ENCODE data around the gene CZIB.
"Not testable (repeated sequence)": the region's sequence is repeated elsewhere in the genome, so short reads cannot be mapped to it uniquely, and the experiment has no call there.

The CZIB gene

DNA sequence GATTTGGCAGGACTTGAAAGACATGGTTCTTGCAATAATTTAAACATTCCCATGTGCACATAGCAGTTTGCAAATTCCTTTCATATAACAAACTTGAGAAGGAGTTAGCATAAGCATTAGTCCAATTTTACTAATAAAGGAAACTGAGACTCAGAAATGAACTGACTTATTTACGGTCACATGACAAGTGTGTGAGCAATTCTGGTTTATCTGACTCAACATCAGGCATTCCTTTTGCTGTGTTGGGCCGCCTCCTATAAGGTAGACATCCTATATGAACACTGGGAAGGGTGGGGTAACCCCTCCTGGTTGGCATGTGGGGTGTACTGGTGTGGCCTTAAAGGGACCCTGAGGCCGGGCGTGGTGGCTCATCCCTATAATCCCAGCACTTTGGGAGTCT is 32.3 kb downstream of the CZIB start:
- DNase-seq = no peak

DNA sequence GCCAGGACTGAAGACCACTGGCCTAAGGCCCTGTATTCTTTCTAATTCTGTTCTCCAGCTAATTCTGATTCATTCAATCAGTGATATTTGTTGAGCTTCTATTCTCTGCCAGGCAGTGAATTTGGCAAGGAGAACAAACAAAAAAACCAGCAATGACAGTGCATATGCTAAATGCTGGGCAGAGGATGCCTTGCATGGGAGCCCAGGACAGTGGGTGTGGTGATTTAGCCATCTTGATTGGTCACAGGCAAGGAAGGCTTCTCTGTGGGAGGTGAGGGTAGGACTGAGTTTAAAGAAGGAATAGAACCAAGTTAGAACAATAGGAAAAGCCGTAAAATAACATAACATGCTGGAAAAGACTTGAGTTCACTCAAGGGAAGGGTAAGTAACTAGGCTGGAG is 33.0 kb downstream of the CZIB start:
- DNase-seq = no peak

DNA sequence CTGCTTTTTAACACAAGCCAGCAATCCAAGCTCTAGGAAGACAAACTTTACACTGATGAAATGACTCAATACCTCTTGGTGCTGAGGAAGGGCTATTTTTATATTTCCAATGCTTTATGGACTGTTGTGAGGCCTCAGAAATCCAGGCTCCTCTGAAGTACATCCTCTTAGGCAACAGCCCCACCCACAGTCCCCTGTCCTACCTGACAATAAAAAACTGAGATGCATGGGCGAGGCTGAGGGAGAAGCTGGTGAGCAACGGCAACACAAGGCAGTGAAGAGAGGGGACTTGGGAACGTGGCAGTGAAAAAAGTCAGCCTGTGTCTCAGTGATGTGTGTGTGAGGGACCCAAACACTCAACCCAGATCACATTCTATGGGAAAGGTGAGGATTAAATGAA is 33.9 kb downstream of the CZIB start:
- no peak for DNase-seq

DNA sequence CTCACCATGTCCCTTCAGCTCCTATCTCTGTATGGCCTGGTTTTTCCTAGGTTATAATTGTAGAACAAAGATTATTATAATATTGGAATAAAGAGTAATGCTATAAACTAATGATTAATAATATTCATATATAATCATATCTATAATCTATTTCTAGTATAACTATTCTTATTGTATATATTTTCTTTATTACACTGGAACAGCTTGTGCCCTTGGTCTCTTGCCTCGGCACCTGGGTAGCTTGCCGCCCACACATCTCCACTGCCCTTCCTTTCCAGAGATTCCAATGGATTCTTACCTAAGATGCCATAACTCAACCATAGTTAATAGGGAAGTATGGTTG is 34.5 kb downstream of the CZIB start:
- not testable (repeated sequence) for DNase-seq

DNA sequence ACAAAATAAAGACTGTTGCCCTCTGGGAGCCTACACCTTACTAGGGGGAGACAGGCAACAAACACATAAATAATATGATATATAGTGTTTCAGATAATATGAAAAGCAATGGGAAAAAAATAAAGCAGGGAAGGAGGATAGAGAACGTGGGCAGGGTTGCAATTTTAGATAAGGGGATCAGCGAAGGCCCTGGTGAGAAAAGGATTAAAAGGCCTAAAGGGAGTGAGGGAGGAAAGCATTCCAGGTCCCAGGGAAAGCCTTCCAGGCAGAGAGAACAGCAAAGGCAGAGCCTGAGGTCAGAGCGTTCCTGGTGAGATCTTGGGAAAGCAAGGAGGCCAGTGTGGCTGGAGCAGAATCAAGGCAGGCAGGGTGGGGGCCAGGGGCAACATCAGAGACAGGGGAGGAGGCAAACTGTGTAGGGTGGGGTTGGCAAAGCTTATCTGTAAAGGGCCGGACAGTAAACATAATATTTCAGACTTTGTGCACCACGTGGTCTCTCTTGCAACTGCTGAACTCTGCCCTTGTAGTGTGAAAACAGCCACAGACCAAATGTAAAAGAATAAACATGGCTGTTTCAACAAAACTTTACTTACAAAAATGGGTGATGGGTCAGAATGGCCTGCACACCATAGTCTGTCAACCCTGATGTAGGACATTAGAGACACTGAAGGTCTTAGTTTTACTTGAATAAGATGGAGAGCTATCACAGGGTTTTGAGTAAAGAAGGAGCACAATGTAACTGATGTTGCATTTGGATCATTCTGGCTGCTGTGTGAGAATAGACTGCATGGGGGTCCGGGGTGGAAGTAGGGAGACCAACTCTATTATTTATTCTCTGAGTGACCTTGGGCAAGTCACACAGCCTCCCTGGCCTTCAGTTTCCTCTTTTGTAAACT is 37.1 kb downstream of the CZIB start:
- no peak for DNase-seq

DNA sequence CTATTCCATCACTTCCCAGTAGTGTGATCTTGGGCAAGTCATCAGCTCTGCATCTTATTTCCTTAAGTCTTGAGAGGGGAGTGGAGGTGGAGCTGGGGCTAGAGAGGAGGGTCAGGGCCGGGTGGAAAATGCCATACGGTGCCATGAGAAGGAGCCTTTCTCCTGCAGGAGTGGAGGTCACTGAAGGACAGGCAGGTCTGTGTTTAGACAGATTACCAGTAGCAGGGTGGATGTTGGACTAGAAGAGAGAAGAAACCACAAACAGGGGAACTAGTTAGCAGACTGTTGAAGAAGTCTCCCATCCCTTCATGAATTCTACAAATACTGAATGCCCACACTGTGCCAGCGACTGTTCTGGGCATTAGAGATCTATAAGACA is 37.7 kb downstream of the CZIB start:
- no peak for DNase-seq

DNA sequence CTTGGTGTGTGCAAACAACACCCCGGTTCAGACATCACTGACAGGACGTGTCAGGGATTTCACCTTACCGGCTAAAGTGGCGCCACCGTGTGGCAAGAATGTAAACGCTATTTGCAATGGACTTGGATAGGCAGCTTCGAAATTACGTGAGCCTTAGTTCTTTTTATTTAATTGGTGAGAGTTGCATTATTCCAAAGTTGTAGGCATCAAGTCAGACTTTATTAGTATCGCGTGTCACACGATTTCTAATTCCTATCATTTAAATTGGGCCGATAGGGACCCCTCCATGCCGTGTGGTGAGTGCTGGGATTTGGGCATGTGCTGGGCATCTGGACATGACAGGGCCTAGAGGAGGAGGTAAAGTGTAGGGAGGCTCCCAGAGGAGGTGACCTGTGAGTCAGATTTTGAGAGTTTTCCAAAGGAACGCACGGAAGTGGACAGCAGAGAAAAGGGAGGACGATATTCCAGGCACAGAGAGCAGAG is 38.3 kb downstream of the CZIB start:
- DNase-seq = peak; percentile 28

DNA sequence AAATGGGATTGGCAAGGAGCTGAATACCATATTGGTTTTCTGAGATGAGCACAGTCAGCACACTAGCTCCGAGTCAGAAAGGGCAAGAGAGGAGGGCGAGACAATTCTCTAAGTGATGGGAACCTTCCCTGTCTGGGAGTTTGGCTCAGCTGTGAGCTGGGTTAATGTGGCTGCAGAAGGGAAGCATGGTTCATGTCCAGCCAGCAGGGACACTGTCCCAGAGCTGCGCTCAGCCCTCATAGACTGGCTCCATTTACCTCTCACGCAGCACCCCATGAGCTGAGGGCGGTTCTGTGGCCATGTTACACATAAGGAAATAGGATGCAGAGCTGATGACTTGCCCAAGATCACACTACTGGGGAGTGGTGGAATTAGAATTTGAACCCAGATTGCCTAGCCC is 39.5 kb downstream of the CZIB start:
- DNase-seq = no peak

DNA sequence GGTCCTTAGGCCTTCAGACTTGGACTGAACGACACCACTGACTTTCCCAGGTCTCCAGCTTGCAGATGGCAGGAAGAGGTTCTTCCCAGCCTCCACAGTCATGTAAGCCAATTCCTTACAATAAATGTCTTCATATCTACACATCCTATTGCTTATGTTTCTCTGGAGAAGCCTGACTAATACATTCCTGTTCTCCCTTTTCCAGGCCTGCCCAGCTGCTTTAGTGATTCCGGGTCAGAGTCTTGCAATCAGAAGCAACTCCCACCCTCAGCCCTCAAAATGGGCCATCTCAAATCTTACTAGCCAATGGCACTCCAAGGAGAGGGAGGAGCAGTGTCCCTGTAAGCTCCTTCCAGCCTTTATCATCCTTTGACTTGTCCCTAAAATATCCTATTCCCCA is 40.2 kb downstream of the CZIB start:
- no peak for DNase-seq

DNA sequence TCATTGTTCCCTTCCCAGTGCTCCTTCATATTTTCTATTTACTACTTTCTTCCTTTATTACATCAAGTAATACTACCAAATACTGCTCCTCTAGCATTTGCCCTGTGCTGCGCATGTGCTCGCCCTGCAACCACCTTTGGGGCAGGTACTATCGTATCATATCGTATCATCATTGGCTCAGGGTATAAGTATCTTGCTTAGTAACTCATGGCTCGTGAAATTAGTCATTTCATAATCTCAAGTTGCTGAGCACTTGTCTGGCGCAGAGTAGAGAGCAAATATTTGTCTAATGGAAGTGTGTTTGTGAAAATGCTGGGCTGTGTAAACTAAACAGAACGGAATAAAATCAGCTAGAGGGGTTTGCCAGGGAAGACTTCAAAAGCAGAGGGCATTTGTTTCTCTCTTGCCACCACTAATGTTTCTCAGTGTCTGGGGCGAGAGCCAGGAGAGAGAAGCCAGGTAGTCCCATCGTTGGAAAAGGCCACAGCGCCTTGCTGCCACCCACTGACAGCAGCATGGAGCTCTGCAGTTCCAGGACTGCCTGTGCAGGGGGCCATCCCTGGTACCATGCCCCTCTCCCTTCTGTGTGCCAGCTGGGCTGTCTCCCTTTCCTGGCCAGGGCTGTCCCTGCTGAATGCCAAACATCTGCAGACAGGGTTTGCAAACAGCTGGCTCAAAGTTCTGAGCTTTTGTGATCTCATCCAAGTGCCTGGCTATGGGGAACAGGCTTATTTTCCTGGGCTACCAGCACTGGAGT is 43.8 kb downstream of the CZIB start:
- no peak for DNase-seq

DNA sequence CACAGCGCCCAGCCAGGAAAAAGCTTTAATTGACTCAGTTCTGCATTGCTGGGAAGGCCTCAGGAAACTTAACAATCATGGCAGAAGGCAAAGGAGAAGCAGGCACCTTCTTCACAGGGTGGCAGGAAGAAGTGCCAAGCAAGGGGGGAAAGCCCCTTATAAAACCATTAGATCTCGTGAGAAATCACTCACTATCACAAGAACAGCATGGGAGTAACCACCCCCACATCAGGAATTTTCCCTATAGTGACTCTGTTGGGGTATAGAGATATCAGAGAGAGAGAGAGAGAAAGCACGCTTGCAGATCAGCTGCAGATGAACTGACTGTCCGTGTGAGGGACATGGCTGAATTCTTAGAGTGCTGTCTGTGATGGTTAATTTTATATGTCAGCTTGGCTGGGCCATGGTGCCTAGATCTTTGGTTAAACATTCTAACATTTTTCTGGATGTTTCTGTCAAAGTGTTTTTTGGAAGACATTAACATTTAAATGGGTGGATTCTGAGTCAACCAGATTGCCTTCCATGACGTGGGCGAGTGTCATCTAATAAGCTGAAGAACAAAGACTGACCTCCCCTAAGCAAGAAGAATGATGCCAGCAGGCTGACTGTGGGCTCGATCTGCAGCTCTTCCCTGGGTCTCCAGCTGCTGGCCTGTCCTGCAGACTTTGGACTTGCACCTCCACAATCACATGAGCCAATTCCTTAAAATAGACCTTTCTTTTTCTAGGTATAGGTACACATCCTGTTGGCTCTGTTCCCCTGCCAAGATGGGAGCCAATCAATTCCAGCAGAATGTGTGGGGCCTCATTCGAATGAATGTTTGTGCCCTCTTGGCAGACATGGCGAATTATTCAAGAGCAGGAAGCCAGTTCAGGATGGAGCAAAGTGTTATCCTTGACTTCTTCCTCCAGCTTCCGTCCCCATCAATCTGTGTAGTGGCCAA is 45.2 kb downstream of the CZIB start:
- no peak for DNase-seq

DNA sequence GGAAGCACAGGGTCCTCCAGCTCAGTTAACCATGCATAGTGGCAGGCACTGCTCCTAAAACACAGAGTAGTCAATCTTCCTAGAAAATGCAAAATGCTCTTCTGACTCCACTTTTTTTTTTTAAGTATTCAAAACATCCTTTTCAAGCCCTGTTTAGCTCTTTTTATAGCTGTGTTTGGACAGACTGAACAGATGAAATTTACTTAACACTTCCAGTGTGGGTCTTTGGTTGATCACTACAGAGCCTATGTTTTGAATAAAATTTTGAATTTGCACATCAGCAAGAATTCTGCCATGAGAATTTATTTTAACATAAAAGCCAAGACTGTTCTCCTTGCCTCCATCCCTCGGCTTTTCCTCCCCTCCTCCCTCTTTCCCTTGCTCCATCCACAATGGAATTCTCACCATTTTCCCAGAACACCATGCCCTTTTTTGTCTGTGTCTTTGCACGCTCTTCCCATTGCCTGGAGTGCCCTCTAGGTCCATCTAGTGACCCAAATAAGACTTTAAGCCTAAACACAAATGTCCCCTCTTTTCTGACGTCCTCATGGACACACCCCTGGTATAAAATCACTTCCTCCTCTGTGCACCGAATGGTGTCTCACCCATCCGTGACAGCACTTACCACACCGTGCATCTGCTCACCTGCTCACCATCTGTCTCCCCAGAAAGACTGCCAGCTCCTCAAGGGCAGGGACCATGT is 47.9 kb downstream of the CZIB start:
- DNase-seq = no peak

DNA sequence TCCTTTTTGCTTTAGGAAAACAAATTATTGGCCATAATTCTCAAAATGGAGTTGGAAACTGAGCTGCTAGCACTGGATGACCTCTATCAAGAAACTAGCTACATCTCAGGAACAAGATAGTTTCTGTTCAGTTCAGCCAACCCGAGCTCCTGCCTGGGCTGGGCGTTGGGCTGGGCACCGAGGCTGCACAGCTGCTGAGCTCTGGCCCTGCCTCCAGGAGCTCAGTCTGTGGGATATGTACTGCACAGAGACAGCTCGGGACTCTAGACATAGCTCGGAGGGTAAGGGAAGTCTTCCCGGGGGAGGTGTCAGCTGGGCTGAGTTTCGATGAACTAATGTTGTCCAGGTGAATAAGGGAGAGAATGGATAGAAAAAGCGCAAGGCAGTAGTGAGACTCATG is 53.5 kb downstream of the CZIB start:
- DNase-seq = no peak

DNA sequence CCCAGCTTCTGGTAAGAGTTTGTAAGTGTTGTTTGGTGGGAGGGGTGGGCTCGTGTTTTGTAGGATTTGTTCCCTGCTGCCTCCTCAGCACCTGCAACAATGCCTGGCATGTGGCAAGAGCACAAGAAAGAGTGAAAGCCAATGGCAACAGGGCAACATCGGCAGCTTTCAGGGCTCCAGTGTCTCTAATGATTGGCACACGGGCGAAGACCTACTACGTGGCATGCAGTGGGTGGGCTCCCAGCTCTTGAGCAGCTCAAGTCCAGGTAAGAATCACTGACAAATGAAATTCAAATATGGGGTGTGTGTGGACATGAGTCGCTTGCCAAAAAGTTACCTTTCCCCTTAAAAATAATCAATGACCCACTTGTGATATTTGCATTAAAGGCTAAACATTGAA is 54.1 kb downstream of the CZIB start:
- DNase-seq = no peak

DNA sequence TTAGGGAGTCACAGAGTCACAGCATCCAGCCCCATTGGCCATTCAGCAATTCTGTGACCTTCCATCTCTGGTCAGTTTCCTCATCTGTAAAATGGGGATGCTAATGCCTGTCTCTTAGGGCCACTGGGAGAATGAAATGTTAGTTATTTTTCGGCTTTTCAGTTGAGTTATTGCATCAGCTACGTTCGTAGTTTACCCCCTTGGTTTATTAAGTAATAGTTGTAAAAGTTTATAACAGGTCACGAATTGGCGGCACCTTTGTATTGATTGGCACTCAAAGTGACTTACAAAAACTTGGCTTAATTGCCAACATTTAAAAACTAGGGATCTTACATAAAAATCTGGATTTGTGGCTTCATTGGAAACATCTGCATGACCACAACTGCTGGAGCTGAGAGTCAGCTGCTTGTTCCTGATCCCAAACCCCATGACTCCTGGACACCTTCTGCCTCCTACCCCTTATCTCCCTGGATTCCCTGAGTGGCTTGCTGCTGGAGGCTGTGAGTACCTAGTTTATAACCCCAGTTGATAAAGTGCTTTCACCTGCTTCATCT is 54.9 kb downstream of the CZIB start:
- DNase-seq = no peak
